Left forelimb (tissue), 1 donor: ENCODE results near the gene GDAP1L1.
"Not testable (repeated sequence)": the region's sequence is repeated elsewhere in the genome, so short reads cannot be mapped to it uniquely, and the experiment has no call there.

Experiments
- DNase-seq: peaks from one replicate; pipeline ENCODE4 v3.0.0-alpha.2; 2018; ENCODE audit warnings: low spot score

The GDAP1L1 gene

DNA sequence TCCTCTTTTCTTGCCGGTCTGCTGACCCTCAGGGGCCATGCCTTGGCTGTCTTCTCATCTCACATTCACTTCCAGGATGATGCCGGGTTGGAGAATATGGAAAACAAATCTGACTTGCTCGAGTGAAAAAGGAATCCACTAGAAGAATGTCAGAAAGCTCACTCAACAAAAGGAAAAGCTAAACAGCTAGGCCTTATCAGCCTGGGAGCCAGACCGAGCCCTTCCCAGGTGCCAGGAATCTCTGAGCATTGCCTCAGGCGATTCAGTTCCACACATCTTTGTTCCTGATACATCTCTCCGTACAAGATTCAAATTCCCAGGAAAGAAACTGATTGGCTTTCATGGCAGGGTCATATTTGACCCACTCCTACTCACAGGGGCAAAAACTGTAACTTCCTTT lies 27.3 kb upstream of the GDAP1L1 start:
- DNase-seq, result no peak

DNA sequence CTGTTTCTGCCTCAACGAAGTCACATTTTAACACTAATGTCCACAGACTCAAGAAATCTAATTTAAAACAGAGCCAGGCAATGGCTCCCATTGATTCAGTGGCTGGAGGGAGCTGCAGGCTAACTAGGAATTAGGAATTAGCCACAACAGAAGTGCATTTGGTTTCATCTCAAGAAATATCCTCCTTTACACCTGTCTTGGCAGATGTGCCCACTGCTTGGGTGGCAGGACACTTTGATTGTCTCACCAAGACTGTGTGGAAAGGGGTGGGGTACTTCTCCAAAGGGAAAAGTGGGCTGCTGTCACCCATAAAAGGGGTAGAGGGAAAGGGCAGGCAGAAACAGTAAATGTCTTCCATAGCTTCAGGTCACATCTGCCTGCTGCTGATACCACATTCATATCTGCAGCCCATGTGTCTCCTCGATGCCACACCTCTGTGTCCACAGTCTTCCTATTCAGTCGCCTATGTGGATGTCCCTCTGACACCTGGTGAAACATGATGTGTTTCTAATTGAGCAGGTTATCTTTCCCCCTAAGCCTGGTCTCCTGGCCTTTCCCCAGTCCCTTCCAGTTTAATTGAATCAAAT lies 25.6 kb upstream of the GDAP1L1 start:
- DNase-seq, result no peak

- DNase-seq, result no peak
Measured at GRCh38 chr20:44222027-44222426, 25.1 kb upstream of the GDAP1L1 start.

DNA sequence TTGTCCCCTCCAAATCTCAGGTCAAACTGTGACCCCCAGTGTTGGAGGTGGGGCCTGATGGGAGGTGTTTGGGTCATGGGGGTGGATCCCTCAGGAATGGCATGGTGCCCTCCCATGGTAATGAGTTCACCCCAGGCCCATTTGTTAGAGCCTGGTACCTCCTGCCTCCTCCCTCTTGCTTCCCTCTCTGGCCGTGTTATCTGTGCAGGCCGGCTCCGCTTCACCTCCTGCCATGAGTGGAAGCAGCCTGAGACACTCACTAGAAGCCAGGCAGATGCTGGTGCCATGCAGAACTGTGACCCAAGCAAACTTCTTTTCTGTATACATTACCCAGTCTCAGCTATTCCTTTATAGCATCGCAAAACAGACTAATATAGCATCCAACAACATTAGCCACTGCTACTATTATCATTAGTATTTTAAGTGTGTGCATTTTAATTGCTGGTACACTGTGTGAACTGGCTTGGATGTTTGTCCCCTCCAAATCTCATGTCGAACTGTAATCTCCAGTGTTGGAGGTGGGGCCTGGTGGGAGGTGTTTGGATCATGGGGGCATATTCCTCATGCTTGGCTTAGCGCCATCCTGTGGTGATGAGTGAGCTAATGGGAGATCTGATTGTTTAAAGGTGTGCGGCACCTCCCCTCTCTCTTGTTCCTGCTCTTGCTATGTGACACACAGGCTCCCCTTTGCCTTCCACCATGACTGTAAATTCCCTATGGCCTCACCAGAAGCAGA lies 24.3 kb upstream of the GDAP1L1 start:
- DNase-seq, result no peak

DNA sequence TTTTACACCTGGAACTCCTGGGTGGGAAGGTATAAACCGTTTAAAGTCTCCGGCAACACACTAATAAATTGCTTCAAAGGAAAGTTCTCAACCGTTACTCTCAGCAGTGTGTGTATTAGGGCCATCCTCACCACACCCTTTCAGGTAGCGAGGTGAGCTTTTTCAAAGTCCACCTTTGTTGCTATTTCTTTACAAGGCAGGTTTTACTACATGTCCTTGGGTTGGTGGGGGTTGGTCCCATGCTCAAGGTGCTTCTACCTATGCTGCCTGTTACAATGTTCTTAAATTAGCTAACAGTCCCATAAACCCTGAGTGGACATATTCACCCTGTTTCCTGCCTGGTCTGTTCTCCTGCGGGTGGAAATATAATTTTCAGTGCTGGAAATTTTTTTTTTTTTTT lies 23.4 kb upstream of the GDAP1L1 start:
- no peak for DNase-seq

- no peak for DNase-seq
Measured at GRCh38 chr20:44224637-44225036, 22.5 kb upstream of the GDAP1L1 start.

- no peak for DNase-seq
Measured at GRCh38 chr20:44228465-44229258, 18.4 kb upstream of the GDAP1L1 start.

- DNase-seq, result no peak
Measured at GRCh38 chr20:44231193-44231592, 15.9 kb upstream of the GDAP1L1 start.

GRCh38 chr20:44231713-44232468 lies 15.2 kb upstream of the GDAP1L1 start:
- DNase-seq, result no peak

GRCh38 chr20:44232469-44232856 lies 14.6 kb upstream of the GDAP1L1 start:
- DNase-seq, result not testable (repeated sequence)

DNA sequence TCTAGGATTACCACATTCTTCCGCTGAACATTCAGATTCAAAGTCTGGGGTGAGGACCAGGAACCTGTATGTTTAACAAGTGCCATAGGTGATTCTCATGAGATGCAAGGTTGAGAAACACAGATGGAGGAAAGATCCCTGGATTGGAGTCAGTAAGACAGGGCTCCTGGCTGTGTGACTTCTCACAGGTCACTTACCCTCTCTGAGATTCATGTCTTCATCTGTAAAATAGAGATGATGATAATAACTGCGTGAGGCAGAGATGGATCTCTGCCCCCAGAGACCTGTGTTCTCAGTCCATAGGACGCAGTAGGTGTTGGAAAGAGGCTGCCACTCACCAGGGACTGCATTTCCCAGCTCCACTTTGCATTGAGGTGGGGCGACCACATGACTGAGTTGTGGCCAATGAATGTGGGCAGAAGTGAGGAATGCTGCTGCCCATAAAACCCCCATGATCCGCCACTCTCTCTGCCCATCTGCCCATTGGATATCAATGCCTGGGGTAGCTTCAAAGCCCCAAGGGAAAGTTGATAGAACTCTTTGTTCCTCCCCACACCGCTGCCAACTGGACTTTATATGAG lies 13.6 kb upstream of the GDAP1L1 start:
- no peak for DNase-seq

GRCh38 chr20:44234566-44235317 lies 12.4 kb upstream of the GDAP1L1 start:
- DNase-seq, result no peak

GRCh38 chr20:44235702-44236101 lies 11.4 kb upstream of the GDAP1L1 start:
- DNase-seq, result no peak

DNA sequence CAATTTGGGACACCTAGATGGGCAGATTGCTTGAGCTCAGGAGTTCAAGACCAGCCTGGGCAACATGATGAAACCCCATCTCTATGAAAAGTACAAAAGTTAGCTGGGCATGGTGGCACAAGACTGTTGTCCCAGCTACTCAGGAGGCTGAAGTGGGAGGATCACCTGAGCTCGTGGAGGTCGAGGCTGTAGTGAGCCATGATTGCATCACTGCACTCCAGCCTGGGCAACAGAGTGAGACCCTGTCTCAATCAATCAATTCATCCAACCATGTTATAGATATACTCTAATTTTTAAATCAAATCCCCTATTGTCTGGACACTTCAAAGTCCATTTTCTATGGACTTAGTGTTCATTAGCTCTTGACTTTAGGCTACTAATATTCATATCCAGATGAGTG lies 10.3 kb upstream of the GDAP1L1 start:
- not testable (repeated sequence) for DNase-seq

GRCh38 chr20:44241796-44242195 lies 5.3 kb upstream of the GDAP1L1 start:
- DNase-seq, result no peak

- no peak for DNase-seq
Measured at GRCh38 chr20:44245977-44246376, 1.1 kb upstream of the GDAP1L1 start.

DNA sequence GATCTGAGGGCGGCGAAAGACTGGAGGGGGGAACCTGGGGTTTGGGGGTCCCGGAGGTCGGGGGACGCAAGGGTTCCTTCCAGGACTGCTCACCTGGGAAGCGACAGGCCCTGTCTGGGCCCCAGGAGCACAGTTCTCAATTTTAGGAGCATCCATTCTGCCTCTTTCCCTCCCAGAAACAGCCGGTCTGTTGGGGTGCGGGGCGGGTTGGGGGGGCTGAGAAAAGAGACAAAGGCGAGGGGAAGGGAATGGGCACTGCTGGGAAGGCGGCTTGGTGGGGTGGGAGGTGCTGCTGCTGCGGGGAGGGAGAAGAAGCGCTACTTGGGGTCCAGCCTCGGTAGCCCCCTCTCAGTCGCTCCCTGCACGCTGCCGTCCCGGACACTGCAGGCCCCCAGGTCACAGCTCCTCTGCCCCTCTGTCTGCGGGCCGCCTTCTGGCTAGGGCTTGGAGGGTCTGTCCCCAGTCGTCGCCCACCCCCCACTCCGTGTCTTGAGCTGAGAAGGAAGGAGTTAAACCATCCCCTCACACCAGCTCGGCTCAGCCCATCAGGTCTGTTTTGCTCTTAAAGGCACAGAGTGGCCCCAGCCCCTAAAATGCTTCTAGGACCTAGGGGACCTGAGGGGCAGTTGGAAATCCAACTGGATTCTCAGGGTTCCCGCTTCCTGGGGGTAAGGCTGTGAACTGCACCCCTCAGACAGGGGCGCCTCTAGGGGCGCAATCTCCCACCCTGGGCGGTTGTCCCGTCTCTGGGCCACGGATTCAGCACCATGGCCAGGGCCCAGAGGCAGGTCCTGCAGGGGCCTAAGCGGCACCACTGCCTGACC lies 690 bp downstream of the GDAP1L1 start:
- DNase-seq, result no peak

- DNase-seq, result no peak
Measured at GRCh38 chr20:44248410-44248759, 1.3 kb downstream of the GDAP1L1 start.

- no peak for DNase-seq
Measured at GRCh38 chr20:44251284-44251683, 4.2 kb downstream of the GDAP1L1 start.

GRCh38 chr20:44253528-44253927 lies 6.4 kb downstream of the GDAP1L1 start:
- no peak for DNase-seq

DNA sequence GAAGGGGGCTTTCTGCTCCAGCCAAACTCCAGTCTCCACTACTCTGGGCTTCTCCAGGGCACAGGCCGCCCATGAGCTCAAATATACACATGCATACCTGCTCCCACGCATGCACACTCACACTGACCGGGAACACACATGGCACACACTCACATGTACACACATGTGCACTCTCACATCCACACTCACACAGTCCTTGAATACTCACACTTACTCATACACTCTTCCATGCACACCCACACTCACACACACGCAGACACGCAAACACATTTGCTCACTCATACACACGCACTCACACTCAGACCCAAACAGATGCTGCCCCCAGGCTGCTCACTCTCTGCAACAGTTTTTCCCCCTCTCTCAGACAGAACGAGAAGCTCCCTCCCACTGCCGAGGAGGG lies 7.0 kb downstream of the GDAP1L1 start:
- DNase-seq, result no peak
